Inflammatory macrophage treated with lipopolysaccharide for 4 hours (primary cell): ENCODE data around the gene LIMS2.
A peak's percentile ranks its signal among the peaks of the same experiment; 100 is the strongest.

Source experiments
- DNase-seq: peaks from one replicate; pipeline ENCODE4 v3.0.0-alpha.2; 2020

The LIMS2 gene

GRCh38 chr2:127596311-127597045, 78.9 kb downstream of the LIMS2 start:
- DNase-seq, result no peak

GRCh38 chr2:127594116-127594591, 81.2 kb downstream of the LIMS2 start:
- DNase-seq, result no peak

- DNase-seq, result no peak
Observed at GRCh38 chr2:127593228-127594115, 81.9 kb downstream of the LIMS2 start.

GRCh38 chr2:127592761-127593227, 82.5 kb downstream of the LIMS2 start:
- no peak for DNase-seq

DNA sequence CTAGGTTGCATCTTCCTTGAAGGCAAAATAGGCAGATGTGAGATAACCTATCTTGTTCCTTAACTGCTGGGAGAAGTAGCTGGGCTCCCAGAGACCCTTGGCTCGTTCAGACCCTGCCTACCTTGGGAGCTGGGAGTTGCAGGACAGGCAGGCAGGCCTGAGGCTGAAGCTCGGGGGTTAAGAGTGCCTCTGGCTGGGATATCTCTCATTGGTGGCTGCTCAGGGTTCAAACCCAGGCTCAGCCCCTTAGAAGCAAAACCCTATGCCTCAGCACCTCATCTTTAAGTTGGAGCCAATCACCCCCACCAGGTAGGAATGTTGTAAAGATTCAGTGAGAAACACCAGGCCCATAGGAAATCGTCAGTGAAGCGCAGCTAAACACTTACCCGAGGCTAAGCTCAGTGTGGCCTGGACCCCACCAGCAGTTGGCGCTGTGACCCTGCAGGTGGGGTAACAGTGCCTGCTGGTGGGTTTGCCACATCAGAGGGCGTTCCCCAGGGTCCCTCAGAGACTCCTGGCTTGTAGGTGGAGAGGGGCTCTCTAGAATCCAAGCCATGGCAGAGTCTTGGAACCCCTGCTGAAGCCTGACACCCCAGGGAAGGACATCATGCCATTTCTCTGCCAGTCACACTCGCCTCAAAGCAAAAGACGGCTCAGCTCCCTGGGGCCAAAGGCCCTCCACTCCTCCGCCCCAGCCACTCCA, 84.0 kb downstream of the LIMS2 start:
- DNase-seq, result peak; percentile 58

GRCh38 chr2:127590386-127591190, 84.7 kb downstream of the LIMS2 start:
- DNase-seq, result no peak

DNA sequence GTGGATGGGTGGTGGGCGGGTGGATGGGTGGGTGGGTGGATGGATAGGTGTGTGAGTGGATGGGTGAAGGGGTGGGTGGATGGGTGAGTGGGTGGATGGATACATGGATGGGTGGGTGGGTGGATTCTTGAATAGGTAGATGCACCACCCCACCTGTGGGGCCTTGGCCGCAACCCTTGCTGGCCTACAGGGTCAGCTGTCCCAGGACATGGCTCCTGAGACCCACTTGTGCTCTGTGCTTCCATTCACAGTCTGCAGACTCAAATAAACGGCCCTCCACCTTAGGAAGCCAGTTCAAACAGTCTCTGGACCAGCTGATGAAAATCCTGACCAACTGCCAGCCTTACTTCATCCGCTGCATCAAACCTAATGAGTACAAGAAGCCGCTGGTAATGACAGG, 85.5 kb downstream of the LIMS2 start:
- DNase-seq, result no peak

- DNase-seq, result no peak
Observed at GRCh38 chr2:127589358-127589757, 86.0 kb downstream of the LIMS2 start.
